CD4-positive, CD25-positive, alpha-beta regulatory T cell (primary cell): ENCODE data around the gene EXTL1. TPM values are rescaled to one million over a fixed set of nuclear protein-coding genes. Genes with fewer than 3 reads are reported as not detected.

ENCODE experiments used
- ATAC-seq, 2 donors: fragments of 150-1000 bp; cut with Tn5 transposase; one replicate each; pipeline ENCODE4 v1.10.0; 2021; ENCODE audit warnings: low read depth in 2 of 2, moderate number of reproducible peaks in 2 of 2, moderate library complexity in 1 of 2
- DNase-seq, 3 donors: peaks; one replicate each; pipeline versions ENCODE4 v3.0.0 to v3.0.0-alpha.2; 2012 to 2022; ENCODE audit warnings: mixed read lengths in 1 of 3
- H3K27ac ChIP-seq: one replicate; pipeline ENCODE4 v1.7.0; 2013; ENCODE audit warnings: mild to moderate bottlenecking, low read length; ENCODE audit not compliant: insufficient read depth, poor library complexity, severe bottlenecking
- H3K27me3 ChIP-seq: one replicate; pipeline ENCODE4 v1.7.0; 2013; ENCODE audit warnings: low read length; ENCODE audit not compliant: control insufficient read depth, insufficient read depth
- H3K36me3 ChIP-seq: one replicate; pipeline ENCODE4 v1.7.0; 2013; ENCODE audit warnings: mild to moderate bottlenecking, low read length, moderate library complexity; ENCODE audit not compliant: control insufficient read depth, insufficient read depth
- H3K4me1 ChIP-seq: 2 replicates; pipeline ENCODE4 v1.7.0; 2013; ENCODE audit warnings: mild to moderate bottlenecking, low read length; ENCODE audit not compliant: insufficient read depth, control insufficient read depth, poor library complexity, severe bottlenecking
- H3K4me3 ChIP-seq: one replicate; pipeline ENCODE4 v1.7.0; 2013; ENCODE audit warnings: low read depth, mild to moderate bottlenecking, low read length, moderate library complexity
- H3K9me3 ChIP-seq, 2 experiments: 1 replicate in 1 of 2; 2 replicates in 1 of 2; pipeline ENCODE4 v1.7.0; 2013; ENCODE audit warnings: low read length in 2 of 2, mild to moderate bottlenecking in 1 of 2, moderate library complexity in 1 of 2; ENCODE audit not compliant: control insufficient read depth in 2 of 2
- H3K27ac Mint-ChIP-seq, 3 donors: one replicate each; pipeline ENCODE4 v1.8.0; 2020 to 2022; ENCODE audit warnings: mild to moderate bottlenecking in 3 of 3, mixed read lengths in 3 of 3, moderate library complexity in 2 of 3
- H3K27me3 Mint-ChIP-seq: one replicate; pipeline ENCODE4 v1.8.0; 2022; ENCODE audit warnings: mild to moderate bottlenecking, mixed read lengths
- H3K36me3 Mint-ChIP-seq: one replicate; pipeline ENCODE4 v1.8.0; 2020; ENCODE audit warnings: mixed read lengths
- H3K4me1 Mint-ChIP-seq, 4 donors: one replicate each; pipeline ENCODE4 v1.8.0; 2020 to 2022; ENCODE audit warnings: mixed read lengths in 4 of 4, mild to moderate bottlenecking in 1 of 4
- H3K4me3 Mint-ChIP-seq, 4 donors: one replicate each; pipeline ENCODE4 v1.8.0; 2020 to 2022; ENCODE audit warnings: mild to moderate bottlenecking in 4 of 4, mixed read lengths in 4 of 4, moderate library complexity in 3 of 4
- H3K9me3 Mint-ChIP-seq, 7 donors: one replicate each; pipeline ENCODE4 v1.8.0; 2020 to 2022; ENCODE audit warnings: mixed read lengths in 7 of 7, mild to moderate bottlenecking in 3 of 7, moderate library complexity in 2 of 7
- polyA plus RNA-seq, 4 donors: library from polyadenylated mRNA; unstranded; fragments of 300-500 nt; fragmentation: Illumina TruSeq; gene quantifications; one replicate each; pipeline ENCODE4 v1.2.3, GENCODE V29; 2021
- total RNA-seq: library from RNA; stranded (reverse); gene quantifications from one replicate; pipeline ENCODE4 v1.2.3, GENCODE V29; 2022

Gene EXTL1
- total and polyA plus RNA-seq, 5 donors from 2014 or later = 0.22 TPM; not detected in 4

DNA sequence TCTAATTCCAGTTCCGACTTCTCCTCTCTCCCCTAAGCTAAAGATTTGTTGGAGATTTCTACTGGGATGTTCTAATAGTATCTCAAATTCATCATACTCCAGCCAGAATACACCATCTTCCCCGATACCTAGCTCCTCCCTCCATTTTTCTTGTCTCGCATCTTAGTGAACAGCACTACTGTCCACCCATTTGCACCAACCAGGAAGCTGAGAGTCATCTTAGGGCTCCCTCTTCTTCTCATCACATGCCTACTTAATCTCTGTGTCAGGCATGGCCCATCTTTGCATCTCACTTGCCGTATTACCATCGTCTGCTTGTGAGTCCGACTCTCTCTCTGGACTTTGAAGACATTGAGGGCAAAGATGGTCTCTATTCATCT, 49.4 kb downstream of the EXTL1 start:
- Mint-ChIP-seq H3K4me1 (peaks cover 0 to 5% (median 0%) of the 10 kb centered on the region in 4 donors), H3K27me3 (peaks cover 28% of the 10 kb centered on the region), H3K27ac (no peak overlapping the region), H3K9me3 (no peaks in the 10 kb centered on the region), H3K36me3 (no peaks in the 10 kb centered on the region), H3K4me3 (no peak overlapping the region)
- H3K4me3 ChIP-seq = no peak overlapping the region
- no peaks in the 10 kb centered on the region for H3K36me3 ChIP-seq
- no peaks in the 10 kb centered on the region for H3K4me1 ChIP-seq
- H3K9me3 ChIP-seq = no peaks in the 10 kb centered on the region
- DNase-seq = no peak
- peaks cover 12% of the 10 kb centered on the region for H3K27me3 ChIP-seq
- H3K27ac ChIP-seq = no peak overlapping the region
- no peak for ATAC-seq

DNA sequence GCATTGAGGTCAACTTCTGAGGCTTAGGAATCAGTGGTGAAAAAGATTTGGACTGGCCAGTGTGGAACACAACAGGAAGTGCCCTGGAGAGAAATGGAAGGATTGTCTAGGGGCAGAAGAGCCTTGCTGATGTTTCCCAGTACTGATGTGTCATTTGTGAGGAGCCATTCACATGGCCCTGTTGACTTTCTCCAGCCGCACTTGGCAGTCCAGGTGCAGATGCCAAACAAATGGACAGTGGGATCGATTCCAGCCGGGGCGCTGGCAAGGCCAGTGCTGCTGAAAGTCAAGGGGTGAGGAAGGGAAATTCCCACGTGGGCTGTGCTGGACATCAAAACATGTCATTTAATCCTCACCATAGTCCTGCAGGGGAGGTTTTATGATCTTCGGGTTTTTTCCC, 50.7 kb downstream of the EXTL1 start:
- Histone ChIP-seq H3K27me3 (peaks cover 10% of the 10 kb centered on the region), H3K27ac (no peak overlapping the region), H3K4me1 (no peaks in the 10 kb centered on the region), H3K9me3 (no peaks in the 10 kb centered on the region), H3K36me3 (no peaks in the 10 kb centered on the region), H3K4me3 (no peak overlapping the region)
- H3K4me1 Mint-ChIP-seq = peaks cover 0 to 5% (median 0%) of the 10 kb centered on the region in 4 donors
- peak overlapping the region in 1 of 3 donors; percentile 23 for H3K27ac Mint-ChIP-seq
- H3K36me3 Mint-ChIP-seq = no peaks in the 10 kb centered on the region
- H3K4me3 Mint-ChIP-seq = no peak overlapping the region
- no peak for DNase-seq
- ATAC-seq = no peak
- peaks cover 0 to 2% (median 0%) of the 10 kb centered on the region in 7 donors for H3K9me3 Mint-ChIP-seq
- peaks cover 23% of the 10 kb centered on the region for H3K27me3 Mint-ChIP-seq

DNA sequence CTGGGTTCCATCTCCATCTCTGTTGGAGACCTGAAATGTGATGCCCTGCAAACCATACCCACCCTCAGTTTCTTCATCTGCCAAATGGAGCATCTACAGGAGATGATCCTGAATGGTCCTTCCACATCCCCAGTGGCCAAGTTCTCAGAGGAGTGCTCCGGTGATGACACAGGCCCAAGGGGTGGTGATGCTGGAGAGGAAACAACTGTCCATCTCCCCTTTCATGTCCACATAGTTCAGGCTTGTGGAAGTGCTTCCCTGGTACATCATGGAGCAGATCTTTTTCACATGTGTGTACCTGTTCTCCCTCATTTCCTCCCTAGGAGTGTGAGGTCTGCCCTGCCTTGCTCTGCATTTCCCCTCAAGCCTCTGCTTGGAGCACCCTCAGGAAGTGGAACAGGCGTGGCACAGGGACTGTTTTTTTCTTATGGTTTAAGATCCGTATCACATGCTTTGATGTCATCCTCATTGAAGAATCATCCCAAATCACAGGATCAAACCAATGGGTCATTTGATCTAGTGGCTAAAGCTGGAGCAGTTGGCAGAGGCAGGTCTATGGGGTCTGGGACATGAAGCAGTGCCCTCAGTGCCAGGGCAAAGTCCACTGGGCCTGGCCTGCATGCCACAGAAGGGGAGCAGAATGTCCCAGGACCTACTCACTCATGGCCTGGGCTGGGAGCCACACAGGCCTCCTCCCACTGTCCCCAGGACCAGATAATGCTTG, 54.0 kb downstream of the EXTL1 start:
- Mint-ChIP-seq H3K27ac (no peak overlapping the region), H3K4me3 (no peak overlapping the region), H3K27me3 (peaks cover 18% of the 10 kb centered on the region), H3K9me3 (peaks cover 0 to 2% (median 0%) of the 10 kb centered on the region in 7 donors), H3K36me3 (no peaks in the 10 kb centered on the region), H3K4me1 (peaks cover 0 to 5% (median 0%) of the 10 kb centered on the region in 4 donors)
- Histone ChIP-seq H3K4me3 (no peak overlapping the region), H3K36me3 (no peaks in the 10 kb centered on the region), H3K9me3 (no peaks in the 10 kb centered on the region), H3K27ac (no peak overlapping the region), H3K4me1 (no peaks in the 10 kb centered on the region), H3K27me3 (peaks cover 9% of the 10 kb centered on the region)
- ATAC-seq (no peak), DNase-seq (peak in 1 of 3 donors; percentile 10)

DNA sequence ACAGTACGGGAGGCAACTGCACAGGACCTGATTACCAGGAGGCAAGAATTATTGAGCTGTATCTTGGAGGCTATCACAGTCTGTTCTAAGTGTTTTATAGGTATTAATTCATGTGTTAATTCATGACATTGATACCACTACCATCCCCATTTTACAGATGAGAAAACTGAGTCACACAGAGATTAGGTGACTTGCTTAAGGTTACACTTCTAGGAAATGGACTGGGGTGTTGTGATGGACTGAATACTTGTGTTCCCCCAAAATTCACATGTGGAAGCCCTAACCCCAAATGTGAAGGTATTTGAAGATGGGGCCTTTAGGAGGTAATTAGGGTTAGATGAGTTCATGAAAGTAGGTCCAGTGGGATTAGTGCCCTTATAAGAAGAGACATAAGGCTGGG, 55.9 kb downstream of the EXTL1 start:
- no peaks in the 10 kb centered on the region for H3K36me3 Mint-ChIP-seq

DNA sequence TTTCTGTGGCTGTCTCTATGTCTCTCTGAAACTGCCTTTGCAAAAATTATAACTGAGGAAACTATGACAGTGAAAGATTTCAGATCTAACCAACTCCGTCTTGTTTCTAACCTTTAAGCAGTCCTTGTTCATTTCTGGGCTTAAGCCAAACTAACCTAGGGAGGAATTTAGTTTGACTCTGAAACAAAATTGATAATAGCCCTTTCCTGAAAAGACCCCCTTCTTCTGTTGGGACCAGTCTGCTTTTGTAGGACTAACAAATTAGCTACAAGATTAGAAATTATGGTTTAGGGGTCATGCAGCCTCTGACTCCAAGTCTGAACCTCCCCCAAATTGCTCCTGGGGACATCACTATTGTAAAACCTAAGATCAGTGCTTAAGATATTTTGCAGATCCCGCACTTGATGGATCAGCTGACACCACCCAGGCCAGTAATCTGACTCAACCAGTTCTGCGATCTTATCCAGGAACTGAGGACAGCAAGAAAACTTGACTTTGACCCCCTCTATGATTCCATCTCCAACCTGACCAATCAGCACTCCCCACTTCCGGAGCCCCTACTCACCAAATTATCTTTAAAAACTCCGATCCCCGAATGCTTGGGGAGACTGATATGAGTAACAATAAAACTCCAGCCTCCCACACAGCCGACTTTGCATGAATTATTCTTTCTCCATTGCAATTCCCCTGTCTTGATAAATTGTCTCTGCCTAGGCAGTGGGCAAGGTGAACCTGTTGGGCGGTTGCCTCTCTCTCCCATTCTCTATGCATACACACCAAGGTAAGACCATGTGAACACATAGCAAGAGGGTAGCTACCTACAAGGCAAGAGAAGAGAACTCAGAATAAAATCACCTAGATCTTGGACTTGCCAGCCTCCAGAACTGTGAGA, 57.0 kb downstream of the EXTL1 start:
- H3K27ac Mint-ChIP-seq = no peak overlapping the region
- no peaks in the 10 kb centered on the region for H3K36me3 Mint-ChIP-seq
- Histone ChIP-seq H3K27me3 (peaks cover 3% of the 10 kb centered on the region), H3K4me1 (no peaks in the 10 kb centered on the region), H3K4me3 (no peak overlapping the region), H3K9me3 (no peaks in the 10 kb centered on the region), H3K27ac (no peak overlapping the region), H3K36me3 (no peaks in the 10 kb centered on the region)
- peaks cover 0 to 2% (median 0%) of the 10 kb centered on the region in 7 donors for H3K9me3 Mint-ChIP-seq
- H3K27me3 Mint-ChIP-seq = peaks cover 25% of the 10 kb centered on the region
- DNase-seq (no peak), ATAC-seq (no peak)
- H3K4me3 Mint-ChIP-seq = no peak overlapping the region
- H3K4me1 Mint-ChIP-seq = peaks cover 0 to 5% (median 0%) of the 10 kb centered on the region in 4 donors

More for the DNA sequence above, 55.9 kb downstream of the EXTL1 start:
- peaks cover 0 to 2% (median 0%) of the 10 kb centered on the region in 7 donors for H3K9me3 Mint-ChIP-seq
- Histone ChIP-seq H3K4me3 (no peak overlapping the region), H3K27me3 (peaks cover 8% of the 10 kb centered on the region), H3K36me3 (no peaks in the 10 kb centered on the region), H3K9me3 (no peaks in the 10 kb centered on the region), H3K4me1 (no peaks in the 10 kb centered on the region), H3K27ac (no peak overlapping the region)
- no peak overlapping the region for H3K4me3 Mint-ChIP-seq
- peaks cover 0 to 5% (median 0%) of the 10 kb centered on the region in 4 donors for H3K4me1 Mint-ChIP-seq
- ATAC-seq = no peak
- no peak for DNase-seq
- no peak overlapping the region for H3K27ac Mint-ChIP-seq
- peaks cover 16% of the 10 kb centered on the region for H3K27me3 Mint-ChIP-seq

DNA sequence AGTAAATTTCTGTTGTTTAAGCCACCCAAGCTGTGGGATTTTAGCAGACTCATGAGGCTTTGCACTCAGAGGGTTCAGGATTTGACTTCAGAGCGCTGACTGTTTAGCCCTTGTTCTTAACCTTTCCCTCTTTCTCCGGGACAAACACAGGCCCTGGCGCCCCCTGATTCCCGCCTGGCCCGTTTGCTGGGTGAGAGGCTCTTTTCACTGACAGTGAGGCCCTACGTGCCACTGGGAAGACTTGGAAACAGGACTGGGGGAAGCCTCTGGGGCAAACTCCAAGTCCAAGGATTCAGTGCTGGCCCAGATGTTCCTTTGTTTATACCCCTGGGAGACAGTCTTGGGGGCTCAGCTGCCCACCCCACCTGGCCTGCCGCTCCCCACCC, 57.6 kb downstream of the EXTL1 start:
- no peak overlapping the region for H3K4me3 Mint-ChIP-seq
- no peak overlapping the region for H3K27ac Mint-ChIP-seq
- Histone ChIP-seq H3K4me1 (no peaks in the 10 kb centered on the region), H3K9me3 (no peaks in the 10 kb centered on the region), H3K27ac (no peak overlapping the region), H3K4me3 (no peak overlapping the region), H3K27me3 (peaks cover 7% of the 10 kb centered on the region), H3K36me3 (no peaks in the 10 kb centered on the region)
- peaks cover 31% of the 10 kb centered on the region for H3K27me3 Mint-ChIP-seq
- no peak for DNase-seq
- no peak for ATAC-seq
- H3K36me3 Mint-ChIP-seq = no peaks in the 10 kb centered on the region
- peaks cover 0 to 2% (median 0%) of the 10 kb centered on the region in 7 donors for H3K9me3 Mint-ChIP-seq
- H3K4me1 Mint-ChIP-seq = peaks cover 0 to 5% (median 0%) of the 10 kb centered on the region in 4 donors

DNA sequence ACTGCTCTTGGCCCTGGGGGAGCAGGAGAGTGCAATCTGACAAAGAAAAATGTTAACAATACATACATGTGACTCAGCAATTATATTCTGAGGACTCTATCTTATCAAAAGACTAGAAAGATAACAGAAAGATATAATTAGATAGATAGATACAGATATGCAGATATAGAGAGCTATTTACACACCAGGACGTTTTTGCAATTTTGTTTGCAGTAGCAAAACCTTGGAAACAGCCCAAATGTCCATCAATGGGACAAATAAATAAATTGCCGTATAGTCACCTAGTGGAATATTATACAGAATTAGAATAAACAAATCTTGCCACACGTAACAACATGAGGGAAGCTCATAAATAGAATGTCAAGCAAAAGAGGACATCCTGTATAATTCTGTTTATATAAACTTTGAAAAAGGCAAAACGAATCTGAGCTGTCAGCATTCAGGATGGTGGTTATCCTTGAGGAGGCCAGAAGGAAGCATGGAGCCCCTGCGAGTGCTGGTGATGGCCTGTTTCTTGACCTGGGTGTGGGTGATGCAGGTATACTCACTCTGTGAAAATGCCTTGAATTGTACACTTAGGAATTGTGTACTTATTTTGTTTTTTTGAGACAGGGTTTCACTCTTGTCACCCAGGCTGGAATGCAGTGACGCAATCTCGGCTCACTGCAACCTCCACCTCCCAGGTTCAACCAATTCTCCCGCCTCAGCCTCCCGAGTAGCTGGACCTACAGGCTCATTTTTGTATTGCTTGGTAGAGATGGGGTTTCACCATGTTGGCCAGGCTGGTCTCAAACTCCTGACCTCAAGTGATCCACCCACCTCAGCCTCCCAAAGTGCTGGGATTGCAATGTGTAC, 58.6 kb downstream of the EXTL1 start:
- Mint-ChIP-seq H3K36me3 (no peaks in the 10 kb centered on the region), H3K4me1 (peaks cover 0 to 5% (median 0%) of the 10 kb centered on the region in 4 donors), H3K27ac (no peak overlapping the region), H3K4me3 (no peak overlapping the region), H3K9me3 (peaks cover 0 to 2% (median 0%) of the 10 kb centered on the region in 7 donors), H3K27me3 (peaks cover 37% of the 10 kb centered on the region)
- Histone ChIP-seq H3K9me3 (no peaks in the 10 kb centered on the region), H3K36me3 (no peaks in the 10 kb centered on the region), H3K27ac (no peak overlapping the region), H3K4me1 (no peaks in the 10 kb centered on the region), H3K4me3 (no peak overlapping the region), H3K27me3 (peaks cover 12% of the 10 kb centered on the region)
- no peak for DNase-seq
- no peak for ATAC-seq
